Measurements from ENCODE around the gene FN3KRP. TPM values are rescaled to one million over a fixed set of nuclear protein-coding genes. Genes with fewer than 3 reads are reported as not detected.
"Not testable (repeated sequence)": the region's sequence is repeated elsewhere in the genome, so short reads cannot be mapped to it uniquely, and the experiment has no call there.

FN3KRP gene
- total RNA-seq, 1 donor from 2014 or later = 20.4 TPM

DNA sequence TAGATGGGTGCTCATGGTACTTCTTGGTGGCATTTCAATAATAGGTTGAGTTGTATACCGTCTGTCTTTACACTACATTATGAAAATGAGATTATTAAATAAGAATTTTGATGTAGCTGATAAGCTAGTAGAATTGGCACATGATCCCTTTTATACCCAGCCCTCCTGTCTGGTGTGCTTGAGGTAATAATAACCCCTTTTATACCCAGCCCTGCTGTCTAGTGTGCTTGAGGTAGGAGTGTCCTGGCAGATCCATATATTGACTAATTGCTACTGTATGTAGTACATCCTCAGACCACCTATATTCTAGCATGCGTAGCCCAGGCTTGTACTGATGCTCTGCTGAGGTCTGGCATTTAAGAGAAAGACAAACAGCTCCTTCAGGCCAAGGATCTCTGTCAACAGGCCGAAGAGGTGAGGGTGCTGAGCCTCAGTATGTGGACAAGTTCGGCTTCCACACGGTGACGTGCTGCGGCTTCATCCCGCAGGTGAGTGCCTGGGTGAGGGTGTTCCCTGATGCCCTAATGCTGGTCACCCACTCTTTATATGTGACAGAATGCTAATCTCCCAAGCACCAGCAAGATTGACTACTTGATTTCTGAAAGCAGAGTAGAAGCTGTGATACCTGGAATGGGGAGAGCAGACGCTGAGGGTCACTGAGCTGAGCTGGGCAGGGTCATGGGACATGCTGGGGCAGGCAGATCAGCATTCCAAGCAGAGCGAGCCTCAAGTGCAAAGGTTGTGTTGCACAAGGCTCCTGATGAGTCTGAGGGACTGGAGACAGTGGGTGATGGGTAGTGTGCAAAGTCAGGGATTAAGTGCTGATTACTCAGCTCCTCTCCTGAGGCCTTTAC lies 24.6 kb downstream of the FN3KRP start:
- no peak for DNase-seq (ENCODE audit: low spot score)

DNA sequence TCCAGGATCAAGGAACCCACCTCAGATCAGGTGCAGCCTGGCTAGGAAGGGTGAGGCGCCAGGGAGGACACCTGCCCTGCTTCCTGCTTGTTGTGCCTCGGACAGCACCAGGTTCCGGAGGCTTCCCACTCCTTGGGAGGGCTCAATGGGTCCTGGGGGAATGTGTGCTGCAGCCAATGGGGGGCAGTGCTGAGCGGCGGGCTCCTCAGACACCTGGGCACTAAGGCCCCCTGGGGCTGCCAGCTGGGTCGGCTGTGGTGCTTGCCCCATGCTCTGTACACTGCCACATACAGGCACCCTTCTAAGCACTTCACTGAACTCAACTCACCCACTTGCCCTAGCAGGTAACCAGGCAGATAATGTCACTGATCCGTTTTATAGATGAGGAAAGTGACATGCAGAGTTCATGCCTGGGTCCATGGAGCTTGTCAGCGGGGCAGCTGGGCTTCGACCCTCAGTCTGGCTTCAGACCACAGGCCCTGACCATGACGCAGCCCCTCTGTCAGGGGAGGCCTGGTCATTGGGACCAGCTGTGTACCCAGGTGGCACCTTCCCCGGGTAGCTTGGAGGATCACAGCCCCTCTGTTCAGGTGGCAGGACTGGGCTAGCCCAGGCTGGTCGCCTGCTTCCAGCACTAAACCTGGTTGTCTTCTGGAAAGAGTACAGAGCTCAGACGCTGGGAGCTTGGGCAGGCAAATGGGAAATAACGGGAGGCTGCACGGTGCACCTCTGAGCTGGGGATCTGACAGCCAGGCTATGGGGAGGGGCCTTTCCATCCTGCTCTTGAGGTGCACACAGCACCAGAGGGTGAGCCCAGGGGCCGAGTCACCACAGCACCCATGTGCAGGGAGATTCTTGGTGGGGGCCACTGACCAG lies 27.1 kb downstream of the FN3KRP start:
- no peak for DNase-seq (ENCODE audit: low spot score)

DNA sequence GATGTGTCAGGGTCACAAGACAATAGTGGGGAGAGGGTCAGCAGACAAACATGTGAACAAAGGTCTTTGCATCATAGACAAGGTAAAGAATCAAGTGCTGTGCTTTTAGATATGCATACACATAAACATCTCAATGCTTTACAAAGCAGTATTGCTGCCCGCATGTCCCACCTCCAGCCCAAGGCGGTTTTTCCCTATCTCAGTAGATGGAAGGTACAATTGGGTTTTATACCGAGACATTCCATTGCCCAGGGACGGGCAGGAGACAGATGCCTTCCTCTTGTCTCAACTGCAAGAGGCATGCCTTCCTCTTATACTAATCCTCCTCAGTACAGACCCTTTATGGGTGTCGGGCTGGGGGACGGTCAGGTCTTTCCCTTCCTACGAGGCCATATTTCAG lies 28.2 kb downstream of the FN3KRP start:
- DNase-seq (ENCODE audit: low spot score) = not testable (repeated sequence)

DNA sequence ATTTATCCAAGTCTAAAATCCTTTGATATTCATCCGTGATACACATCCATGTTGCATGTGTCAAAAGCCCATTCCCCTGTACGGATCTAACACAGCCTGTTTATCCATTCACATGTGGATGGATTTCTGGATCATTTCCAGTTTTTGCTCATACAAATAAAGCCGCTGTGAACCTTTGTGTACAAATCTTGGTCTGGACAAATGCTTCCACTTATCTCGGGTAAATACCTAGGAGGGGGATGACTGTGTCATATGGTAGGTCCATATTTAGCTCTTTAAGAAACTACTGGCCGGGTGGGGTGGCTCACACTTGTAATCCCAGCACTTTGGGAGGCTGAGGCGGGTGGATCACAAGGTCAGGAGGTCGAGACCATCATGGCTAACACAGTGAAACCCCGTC lies 29.0 kb downstream of the FN3KRP start:
- DNase-seq (ENCODE audit: low spot score) = no peak

DNA sequence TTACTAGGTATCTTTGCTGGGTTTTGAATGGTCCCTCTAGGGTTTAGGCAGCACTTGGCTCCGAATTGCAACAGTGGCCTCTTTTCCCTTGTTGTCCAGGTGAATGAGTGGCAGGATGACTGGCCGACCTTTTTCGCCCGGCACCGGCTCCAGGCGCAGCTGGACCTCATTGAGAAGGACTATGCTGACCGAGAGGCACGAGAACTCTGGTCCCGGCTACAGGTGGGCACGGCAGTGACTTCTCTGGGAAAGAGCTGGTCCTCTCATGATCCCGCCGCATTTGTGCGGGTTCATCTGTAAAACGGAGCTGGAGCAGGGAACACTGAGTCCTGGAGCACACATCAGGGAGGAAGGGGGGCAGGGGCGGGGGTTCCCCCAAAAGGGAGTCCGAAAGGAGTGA lies 32.2 kb downstream of the FN3KRP start:
- DNase-seq (ENCODE audit: low spot score) = no peak

DNA sequence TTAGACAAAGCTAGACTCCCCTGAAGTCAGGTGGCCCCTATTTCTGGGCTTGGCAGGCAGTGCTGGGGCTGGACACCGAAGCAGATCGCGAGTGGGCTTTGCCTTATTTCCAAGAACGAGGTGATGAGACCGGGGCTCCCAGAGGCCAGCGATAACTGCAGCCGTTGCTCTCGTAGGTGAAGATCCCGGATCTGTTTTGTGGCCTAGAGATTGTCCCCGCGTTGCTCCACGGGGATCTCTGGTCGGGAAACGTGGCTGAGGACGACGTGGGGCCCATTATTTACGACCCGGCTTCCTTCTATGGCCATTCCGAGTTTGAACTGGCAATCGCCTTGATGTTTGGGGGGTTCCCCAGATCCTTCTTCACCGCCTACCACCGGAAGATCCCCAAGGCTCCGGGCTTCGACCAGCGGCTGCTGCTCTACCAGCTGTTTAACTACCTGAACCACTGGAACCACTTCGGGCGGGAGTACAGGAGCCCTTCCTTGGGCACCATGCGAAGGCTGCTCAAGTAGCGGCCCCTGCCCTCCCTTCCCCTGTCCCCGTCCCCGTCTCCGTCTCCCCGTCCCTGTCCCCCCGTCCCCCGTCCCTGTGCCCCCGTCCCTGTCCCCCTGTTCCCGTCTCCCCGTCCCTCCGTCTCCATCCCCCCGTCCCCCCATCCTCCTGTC lies 33.9 kb downstream of the FN3KRP start:
- no peak for DNase-seq (ENCODE audit: low spot score)

DNA sequence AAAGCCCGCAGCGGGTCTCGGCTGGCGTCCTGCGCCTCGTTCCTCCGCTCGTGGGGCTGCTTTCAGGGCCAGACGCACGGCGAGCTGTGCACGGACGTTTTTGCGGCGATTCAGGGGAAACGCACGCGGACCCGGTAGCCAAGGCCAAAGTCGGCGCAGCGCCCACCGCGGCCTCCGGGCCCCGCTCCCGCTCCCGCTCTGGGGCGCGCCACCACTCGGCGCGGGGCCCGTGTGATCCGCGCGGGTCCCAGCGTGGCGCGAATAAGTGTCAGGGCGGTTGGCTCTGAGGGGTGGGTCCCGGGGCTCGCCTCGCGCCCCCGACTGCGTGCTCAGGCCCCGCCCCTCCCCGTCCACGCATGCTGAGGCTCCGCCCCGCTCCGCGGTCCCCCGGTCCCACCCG lies 34.7 kb downstream of the FN3KRP start:
- no peak for DNase-seq (ENCODE audit: low spot score)

DNA sequence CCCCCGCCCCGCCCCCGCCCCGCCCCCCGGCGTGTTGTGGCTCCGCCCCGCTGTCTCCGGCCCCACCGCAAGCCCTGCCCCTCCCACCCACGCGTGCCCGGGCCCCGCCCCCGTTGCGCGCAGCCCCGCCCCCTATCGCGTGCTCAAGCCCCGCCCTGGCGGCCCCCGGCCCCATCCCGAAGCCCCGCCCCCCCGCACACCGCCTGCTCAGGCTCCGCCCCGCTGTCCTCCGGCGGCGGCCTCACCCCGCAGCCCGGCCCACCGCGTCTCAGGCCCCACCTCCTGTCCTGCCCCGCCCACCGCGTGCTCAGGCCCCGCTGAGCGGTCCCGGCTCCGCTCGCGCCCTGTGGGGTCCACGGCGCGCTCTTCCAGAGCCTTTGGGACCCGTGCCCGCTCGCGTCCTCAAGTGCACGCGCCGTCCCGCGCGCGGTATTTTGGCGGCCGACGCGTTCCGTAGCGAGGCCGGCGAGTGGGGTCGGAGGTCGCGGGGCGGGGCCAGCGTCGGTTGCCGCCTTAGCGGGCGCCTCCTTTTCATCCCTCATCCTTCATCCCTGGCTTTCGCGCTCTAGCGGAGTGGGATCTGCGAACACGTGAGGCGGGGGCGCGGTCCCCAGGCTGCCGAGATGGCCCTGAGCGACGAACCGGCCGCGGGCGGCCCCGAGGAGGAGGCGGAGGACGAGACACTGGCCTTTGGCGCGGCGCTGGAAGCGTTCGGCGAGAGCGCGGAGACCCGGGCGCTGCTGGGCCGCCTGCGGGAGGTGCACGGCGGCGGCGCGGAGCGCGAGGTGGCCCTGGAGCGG lies 35.3 kb downstream of the FN3KRP start, which contains the start of gene TBCD:
Gene TBCD (plus strand): TSS at position 495 of the 800 bp plus-strand sequence. CDS start 129 bp downstream, at position 624.
- peak; percentile 96 for DNase-seq (ENCODE audit: low spot score)

DNA sequence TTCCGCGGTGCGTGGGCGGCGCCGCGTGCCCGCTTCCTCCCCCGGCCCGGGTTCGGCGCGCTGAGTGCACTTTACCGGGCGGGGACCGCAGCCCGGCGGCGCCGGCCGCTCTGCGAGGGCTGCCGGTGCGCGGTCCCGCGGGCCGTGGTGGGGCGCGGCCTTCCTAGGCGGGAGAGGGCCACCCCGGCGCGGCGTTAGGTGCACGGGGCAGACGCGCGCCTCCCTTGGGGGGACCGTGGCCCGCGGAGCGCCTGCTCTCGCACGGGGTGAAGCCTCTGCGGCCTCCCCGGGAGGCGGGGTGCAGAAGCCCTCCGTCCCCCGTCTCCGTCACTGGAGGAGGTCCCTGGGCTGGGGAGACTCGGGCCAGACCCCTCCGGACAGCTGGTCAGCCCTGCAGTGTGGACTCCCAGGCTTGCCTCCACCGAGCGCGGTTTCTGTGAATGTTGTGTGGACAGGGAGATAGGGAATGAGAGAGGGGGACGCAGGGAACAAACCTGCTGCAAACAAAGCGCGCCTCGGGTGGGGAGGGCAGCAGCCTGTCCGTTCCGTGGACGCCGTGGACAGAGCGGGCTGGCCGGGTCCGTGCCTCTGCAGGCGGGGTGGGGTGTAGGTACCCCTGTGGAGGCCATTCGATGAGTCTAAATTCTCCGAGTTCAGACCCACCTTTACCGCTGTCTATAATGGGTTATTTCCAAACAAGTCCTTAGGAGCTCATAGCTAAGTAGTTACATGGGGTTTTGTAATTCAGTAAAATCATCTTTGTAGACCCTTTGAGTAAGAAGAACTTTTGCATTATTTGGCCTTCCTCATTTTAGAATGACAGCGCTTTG lies 36.1 kb downstream of the FN3KRP start:
- DNase-seq (ENCODE audit: low spot score) = no peak

DNA sequence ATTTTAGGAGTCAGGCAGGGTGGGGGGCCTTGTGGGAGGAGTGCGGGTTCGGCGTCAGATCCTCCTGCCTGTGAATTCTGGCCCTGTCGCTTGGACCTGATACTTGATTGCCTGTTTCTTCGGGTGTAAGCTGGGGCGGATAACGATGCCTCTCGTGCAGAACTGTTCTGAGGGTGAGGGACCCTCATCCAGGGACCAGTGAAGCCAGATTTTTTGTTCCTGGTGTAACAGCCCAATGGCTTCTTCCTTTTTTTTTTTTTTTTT lies 36.6 kb downstream of the FN3KRP start:
- no peak for DNase-seq (ENCODE audit: low spot score)

DNA sequence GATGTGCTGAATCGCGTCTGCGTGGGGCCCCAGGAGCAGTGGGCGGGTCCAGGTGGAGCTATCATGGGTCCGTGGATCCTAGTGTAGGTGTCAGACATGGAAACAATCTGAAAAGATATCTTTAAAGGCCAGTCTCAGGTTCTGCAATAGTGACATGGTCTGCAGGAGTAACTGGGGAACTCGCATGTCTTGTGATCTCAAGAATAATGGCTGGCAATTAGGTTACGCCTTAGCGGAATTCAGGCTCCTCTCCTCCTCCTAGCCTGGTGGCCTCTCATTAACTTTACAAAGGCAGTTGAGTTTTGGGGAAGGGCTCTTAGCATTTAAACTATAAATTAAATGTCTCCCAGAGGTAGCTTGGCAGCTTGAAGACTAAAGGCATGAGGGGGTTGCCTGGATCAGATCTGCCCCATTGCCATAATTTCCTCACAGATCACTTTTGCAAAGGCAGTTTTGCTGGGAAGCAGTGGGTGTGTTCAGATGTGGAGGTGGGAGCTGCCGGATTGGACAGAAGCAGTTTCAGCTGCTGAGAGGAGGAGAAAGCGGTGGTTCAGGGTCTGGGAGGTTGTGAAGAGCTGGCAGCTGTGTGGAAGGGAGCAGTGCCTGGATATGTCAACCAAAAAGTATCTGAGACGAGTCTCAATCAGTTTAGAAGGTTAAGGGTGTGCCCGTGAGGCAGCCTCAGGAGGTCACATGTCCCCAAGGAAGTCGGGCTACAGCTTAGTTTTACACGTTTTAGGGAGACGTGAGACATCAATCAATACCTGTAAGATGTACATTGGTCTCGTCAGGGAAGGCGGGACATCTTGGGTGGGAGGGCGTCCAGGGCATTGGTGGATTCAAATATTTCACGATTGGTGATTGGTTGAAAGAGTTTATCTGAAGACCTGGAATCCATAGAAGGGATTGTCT lies 38.0 kb downstream of the FN3KRP start:
- DNase-seq (ENCODE audit: low spot score) = no peak

DNA sequence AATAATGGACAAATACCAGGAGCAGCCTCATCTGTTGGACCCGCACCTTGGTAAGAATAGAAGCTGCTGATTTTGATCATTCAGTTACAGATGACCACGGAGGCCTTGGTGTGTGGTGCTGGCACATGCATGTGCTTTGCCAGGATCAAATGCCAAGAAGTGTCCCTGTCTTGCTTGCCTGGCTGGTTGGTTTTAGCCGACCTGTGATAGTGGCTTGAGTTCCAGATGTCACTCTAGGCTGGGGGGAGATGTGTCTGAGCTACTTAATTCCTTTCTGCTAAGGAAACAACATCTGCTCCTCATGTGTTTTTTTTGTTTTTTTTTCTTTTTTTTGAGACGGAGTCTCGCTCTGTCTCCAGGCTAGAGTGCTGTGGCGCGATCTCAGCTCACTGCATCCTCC lies 39.7 kb downstream of the FN3KRP start:
- DNase-seq (ENCODE audit: low spot score) = no peak

DNA sequence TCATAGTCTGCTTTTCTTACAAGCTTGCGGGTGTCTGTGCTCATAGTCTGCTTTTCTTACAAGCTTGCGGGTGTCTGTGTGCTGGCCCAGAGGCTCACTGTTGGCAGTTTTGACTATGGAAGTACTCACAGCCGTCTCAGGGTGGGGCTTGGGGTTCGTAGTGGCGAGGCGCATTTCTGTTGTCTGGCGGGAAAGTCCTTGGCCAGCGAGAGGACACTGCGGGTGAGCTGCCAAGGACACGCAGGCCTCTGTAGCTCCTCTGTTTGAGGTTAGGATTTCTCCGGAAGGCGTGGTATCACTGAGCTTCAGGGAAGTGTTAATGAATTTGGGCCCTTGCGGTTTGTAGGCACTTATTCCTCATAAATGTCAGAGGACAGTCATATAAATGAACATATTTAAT lies 48.9 kb downstream of the FN3KRP start:
- DNase-seq (ENCODE audit: low spot score) = no peak

DNA sequence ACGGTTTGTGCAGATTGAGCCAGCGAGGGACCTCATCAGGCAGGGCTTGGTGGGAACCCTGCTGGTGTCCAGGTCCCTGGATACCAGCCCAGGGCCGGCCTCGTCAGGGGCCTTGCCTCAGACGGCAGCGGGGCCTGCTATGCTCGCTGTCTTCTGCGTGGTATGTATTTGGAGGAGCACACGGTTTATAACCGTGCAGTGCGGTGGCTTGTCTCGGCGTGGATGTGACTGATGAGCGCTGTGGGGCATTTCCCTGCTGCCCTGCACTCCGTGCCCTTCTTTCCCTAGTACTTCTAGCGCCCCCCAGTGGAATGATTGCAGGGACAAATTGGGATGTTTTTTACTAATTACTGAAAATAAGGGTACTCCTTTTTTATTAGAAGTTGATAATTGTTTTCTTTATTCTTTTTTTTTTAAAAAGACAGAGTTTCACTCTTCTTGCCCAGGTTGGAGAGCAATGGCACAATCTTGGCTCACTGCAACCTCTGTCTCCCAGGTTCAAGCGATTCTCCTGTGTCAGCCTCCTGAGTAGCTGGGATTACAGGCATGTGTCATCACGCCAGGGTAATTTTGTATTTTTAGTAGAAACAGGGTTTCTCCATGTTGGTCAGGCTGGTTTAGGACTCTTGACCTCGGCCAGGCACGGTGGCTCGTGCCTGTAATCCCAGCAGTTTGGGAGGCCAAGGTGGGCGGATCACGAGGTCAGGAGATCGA lies 50.7 kb downstream of the FN3KRP start:
- DNase-seq (ENCODE audit: low spot score) = no peak

DNA sequence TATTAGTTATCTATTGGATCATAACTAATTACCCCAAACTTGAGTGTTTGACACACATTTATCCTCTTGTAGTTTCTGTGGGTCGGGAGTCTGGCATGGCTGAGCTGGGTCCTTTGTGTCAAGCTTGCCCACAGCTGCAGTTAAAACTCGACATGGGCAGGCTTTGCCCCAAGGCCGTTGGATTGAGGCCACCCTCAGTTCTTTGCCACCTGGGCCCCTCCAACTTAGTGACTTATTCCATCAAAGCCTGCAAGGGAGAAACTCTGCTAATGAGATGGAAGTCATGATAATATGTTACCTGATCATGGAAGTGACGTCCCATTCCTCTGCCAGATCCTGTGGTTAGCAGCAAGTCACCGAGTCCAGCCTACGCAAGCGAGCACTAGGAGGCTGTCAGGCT lies 52.5 kb downstream of the FN3KRP start:
- DNase-seq (ENCODE audit: low spot score) = no peak

DNA sequence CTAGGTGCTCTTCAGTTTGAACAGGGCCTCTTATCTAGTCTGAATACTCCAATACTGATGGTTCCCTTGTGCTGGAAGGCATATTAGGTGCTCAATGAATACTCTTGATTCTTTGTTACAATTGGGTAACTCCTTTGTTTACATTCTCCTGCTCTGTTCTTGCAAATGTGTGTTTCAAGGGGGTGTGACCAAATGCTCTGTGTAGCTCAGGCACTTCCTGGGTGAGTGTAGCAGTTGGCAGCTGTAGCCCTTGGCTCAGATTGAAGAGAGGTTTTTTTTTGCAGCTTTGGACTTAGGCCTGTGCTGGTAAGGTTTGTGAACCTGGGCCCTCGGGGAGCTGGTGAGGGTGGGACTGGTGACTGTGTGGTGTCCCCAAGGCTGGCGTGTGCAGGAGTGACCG lies 55.5 kb downstream of the FN3KRP start:
- DNase-seq (ENCODE audit: low spot score) = no peak

DNA sequence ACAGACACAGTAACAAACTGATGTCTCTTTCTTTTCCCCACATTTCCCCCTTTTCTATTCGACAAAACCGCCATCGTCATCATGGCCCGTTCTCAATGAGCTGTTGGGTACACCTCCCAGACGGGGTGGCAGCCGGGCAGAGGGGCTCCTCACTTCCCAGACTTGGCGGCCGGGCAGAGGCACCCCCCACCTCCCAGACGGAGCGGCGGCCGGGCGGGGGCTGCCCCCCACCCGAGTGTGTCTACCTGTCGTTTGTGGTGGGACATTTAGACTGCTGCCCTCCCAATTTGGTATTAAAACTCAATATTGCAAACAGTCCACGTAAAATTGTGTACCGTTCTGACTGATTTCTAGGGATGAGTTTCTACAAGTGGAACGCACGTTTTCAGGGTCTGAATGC lies 58.0 kb downstream of the FN3KRP start:
- DNase-seq (ENCODE audit: low spot score) = not testable (repeated sequence)

DNA sequence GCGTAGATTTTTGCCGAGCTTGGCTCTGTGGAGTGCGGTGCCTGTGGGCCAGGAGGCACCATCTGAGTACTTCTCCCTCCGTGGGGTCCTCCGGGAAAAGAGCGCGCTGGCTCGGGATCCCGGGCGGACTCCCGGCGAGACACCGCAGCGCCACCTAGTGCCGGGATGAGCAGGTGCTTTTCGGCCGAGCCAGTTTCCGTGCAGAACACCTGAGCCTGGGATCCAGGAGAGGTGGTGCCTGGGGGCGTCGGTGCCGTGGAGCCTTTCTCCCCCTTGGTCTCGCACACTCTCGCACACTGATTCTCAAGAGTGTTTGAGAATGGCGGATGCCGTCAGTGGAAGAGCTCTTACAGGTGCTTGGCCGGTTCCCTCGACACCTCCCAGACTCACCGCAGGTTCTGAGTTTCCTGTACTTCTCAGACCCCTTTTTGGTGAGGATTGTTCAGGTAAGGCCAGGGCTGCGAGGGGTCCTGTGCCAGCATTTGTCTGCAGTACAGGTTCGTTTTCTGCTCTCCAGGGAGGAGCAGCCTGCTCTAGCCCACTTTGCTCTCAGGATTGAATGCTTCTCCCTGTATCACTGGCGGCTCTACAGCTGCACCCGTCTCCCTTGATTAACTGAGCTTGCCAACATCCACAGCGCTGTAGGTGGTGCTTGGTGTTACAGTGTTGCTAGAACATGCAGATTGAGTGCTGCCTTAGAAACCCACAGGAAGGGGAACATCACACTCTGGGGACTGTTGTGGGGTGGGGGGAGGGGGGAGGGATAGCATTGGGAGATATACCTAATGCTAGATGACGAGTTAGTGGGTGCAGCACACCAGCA lies 58.7 kb downstream of the FN3KRP start:
- DNase-seq (ENCODE audit: low spot score) = no peak

All from mesenteric fat pad (tissue), 1 donor.